ENCODE data around the gene TSPAN5.

The TSPAN5 gene

DNA sequence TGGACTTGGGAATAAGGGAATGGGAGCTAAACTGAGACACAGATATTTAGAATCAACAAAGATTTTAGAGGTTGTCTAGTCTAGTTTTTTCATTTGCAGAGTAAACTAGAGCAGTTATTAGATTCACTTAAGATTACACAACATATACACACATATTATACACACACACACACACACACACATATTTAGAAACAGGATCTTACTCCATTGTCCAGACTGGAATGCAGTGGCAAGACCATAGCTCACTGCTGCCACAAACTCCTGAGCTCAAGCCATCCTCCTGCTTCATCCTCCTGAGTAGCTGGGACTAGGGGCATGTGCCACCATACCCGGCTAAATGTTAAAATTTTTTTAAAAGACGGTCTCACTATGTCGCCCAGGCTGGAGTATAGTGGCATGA lies 127.8 kb downstream of the TSPAN5 start:
- H3K27ac ChIP-seq (replicated peaks) = no peak overlapping the region
- no peaks in the 10 kb centered on the region for H3K27me3 ChIP-seq (ENCODE audit: insufficient read depth, poor library complexity, severe bottlenecking)
- H3K4me3 ChIP-seq (replicated peaks; ENCODE audit: insufficient read depth, low read length) = no peak overlapping the region
- DNase-seq (ENCODE audit: low read depth in 1 of 2, low spot score in 1 of 2) = no peak
- TF ChIP-seq SPI1 (IDR thresholded peaks at IDR 0.05; ENCODE audit: borderline replicate concordance, low read depth) (no peak), GABPA (IDR thresholded peaks at IDR 0.05; ENCODE audit: low read depth) (no peak), POLR2AphosphoS5 (IDR thresholded peaks at IDR 0.05; ENCODE audit: low read depth) (no peak)
- TF ChIP-seq, protein P1, sequence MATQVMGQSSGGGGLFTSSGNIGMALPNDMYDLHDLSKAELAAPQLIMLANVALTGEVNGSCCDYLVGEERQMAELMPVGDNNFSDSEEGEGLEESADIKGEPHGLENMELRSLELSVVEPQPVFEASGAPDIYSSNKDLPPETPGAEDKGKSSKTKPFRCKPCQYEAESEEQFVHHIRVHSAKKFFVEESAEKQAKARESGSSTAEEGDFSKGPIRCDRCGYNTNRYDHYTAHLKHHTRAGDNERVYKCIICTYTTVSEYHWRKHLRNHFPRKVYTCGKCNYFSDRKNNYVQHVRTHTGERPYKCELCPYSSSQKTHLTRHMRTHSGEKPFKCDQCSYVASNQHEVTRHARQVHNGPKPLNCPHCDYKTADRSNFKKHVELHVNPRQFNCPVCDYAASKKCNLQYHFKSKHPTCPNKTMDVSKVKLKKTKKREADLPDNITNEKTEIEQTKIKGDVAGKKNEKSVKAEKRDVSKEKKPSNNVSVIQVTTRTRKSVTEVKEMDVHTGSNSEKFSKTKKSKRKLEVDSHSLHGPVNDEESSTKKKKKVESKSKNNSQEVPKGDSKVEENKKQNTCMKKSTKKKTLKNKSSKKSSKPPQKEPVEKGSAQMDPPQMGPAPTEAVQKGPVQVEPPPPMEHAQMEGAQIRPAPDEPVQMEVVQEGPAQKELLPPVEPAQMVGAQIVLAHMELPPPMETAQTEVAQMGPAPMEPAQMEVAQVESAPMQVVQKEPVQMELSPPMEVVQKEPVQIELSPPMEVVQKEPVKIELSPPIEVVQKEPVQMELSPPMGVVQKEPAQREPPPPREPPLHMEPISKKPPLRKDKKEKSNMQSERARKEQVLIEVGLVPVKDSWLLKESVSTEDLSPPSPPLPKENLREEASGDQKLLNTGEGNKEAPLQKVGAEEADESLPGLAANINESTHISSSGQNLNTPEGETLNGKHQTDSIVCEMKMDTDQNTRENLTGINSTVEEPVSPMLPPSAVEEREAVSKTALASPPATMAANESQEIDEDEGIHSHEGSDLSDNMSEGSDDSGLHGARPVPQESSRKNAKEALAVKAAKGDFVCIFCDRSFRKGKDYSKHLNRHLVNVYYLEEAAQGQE (IDR thresholded peaks at IDR 0.05; ENCODE audit: insufficient replicate concordance, low read depth) = no peak
- TF ChIP-seq, protein P2, sequence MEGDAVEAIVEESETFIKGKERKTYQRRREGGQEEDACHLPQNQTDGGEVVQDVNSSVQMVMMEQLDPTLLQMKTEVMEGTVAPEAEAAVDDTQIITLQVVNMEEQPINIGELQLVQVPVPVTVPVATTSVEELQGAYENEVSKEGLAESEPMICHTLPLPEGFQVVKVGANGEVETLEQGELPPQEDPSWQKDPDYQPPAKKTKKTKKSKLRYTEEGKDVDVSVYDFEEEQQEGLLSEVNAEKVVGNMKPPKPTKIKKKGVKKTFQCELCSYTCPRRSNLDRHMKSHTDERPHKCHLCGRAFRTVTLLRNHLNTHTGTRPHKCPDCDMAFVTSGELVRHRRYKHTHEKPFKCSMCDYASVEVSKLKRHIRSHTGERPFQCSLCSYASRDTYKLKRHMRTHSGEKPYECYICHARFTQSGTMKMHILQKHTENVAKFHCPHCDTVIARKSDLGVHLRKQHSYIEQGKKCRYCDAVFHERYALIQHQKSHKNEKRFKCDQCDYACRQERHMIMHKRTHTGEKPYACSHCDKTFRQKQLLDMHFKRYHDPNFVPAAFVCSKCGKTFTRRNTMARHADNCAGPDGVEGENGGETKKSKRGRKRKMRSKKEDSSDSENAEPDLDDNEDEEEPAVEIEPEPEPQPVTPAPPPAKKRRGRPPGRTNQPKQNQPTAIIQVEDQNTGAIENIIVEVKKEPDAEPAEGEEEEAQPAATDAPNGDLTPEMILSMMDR (IDR thresholded peaks at IDR 0.05; ENCODE audit: insufficient read depth, low read length) = no peak

DNA sequence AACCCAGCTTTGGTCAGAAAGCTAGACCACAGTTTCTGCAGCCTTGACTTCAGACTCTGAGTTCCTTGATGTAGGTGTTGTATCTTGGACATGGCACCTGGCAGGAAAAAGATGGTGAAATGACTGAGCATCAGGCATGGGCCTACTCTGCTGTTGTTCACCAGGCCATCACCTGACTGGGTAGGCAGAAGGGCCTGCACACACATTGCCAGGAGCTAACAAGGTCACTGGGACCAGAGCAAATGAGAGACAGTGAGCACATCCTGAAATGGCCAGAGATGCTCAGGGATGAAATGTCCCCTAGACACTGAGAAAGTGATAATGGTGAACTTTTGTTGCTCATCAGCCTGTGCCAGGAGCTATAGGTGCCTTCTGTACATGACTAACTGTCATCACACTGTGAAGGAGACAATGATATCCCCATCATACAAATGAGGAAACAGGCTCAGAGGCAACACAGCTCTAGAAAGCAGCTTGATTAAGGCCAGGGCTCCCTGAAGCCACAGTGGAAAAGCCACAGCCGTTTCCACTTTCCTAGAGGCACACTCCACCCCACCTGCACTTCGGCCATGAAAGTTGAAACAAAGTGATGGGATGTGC lies 128.3 kb downstream of the TSPAN5 start:
- Histone ChIP-seq H3K27ac (replicated peaks) (no peak overlapping the region), H3K27me3 (ENCODE audit: insufficient read depth, poor library complexity, severe bottlenecking) (no peaks in the 10 kb centered on the region), H3K4me3 (replicated peaks; ENCODE audit: insufficient read depth, low read length) (no peak overlapping the region)
- no peak for DNase-seq (ENCODE audit: low read depth in 1 of 2, low spot score in 1 of 2)
- TF ChIP-seq, protein P2 (IDR thresholded peaks at IDR 0.05; ENCODE audit: insufficient read depth, low read length) = no peak
- TF ChIP-seq, protein P1 (IDR thresholded peaks at IDR 0.05; ENCODE audit: insufficient replicate concordance, low read depth) = no peak
- TF ChIP-seq GABPA (IDR thresholded peaks at IDR 0.05; ENCODE audit: low read depth) (no peak), POLR2AphosphoS5 (IDR thresholded peaks at IDR 0.05; ENCODE audit: low read depth) (no peak), SPI1 (IDR thresholded peaks at IDR 0.05; ENCODE audit: borderline replicate concordance, low read depth) (no peak)

DNA sequence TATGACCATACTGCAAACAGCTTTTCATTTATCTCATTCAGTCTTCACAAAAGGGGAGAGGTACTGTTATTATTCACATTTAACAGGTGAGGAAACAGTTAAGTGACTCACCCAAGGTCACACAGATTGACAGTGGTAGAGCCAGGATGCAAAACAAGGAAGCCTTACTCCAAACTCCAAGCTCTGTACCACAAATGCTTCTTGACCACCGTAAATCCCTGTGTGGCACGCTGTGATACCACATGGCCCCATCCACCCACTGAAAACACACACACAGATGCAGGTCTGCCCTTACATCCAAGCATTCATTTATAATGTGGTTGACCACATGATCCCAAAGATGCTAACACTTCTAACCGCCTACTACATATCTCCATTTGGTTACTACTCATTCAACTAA lies 129.5 kb downstream of the TSPAN5 start:
- DNase-seq (ENCODE audit: low read depth in 1 of 2, low spot score in 1 of 2) = no peak

More for the DNA sequence above, 129.5 kb downstream of the TSPAN5 start:
- Histone ChIP-seq H3K27me3 (ENCODE audit: insufficient read depth, poor library complexity, severe bottlenecking) (no peaks in the 10 kb centered on the region), H3K4me3 (replicated peaks; ENCODE audit: insufficient read depth, low read length) (no peak overlapping the region), H3K27ac (replicated peaks) (no peak overlapping the region)
- TF ChIP-seq POLR2AphosphoS5 (IDR thresholded peaks at IDR 0.05; ENCODE audit: low read depth) = no peak
- TF ChIP-seq, protein P2 (IDR thresholded peaks at IDR 0.05; ENCODE audit: insufficient read depth, low read length) = no peak
- TF ChIP-seq SPI1 (IDR thresholded peaks at IDR 0.05; ENCODE audit: borderline replicate concordance, low read depth) = no peak
- TF ChIP-seq, protein P1 (IDR thresholded peaks at IDR 0.05; ENCODE audit: insufficient replicate concordance, low read depth) = no peak
- TF ChIP-seq GABPA (IDR thresholded peaks at IDR 0.05; ENCODE audit: low read depth) = no peak

Measured in HL-60 (cell line).